Fibroblast of upper back skin (primary cell): ENCODE results near the gene KLHDC4.
"Not testable (repeated sequence)": the region's sequence is repeated elsewhere in the genome, so short reads cannot be mapped to it uniquely, and the experiment has no call there.

ENCODE experiments used
- DNase-seq: peaks from one replicate; pipeline ENCODE4 v3.0.0-alpha.2; 2013

Gene KLHDC4

GRCh38 chr16:87741700-87742415 lies 23.9 kb downstream of the KLHDC4 start:
- DNase-seq = no peak

DNA sequence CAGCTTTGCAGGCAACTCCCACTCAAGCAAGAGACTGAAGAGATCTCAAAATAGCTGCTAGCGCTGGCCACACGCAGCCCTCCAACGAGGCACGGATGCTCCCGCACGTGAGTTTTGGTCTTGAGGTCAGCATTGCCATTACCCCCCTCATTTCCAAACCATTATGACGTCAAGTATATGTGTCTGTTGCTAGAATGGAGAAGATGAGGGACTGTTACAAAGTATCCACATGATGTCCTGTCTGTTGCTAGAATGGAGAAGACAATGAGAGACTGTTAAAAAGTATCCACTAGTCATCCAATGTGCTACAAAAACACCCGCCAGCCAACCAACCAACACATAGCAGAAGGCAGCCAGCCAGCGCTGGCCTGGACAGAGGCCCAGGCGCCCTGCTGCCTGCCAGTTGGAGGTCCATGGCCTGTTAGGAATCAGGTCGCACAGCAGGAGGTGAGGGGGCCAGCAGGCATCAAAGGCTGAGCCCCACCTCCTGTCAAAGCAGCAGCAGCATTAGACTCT lies 24.8 kb downstream of the KLHDC4 start:
- peak; percentile 36 for DNase-seq

- DNase-seq = peak; percentile 63
Measured at GRCh38 chr16:87740441-87740840, 25.3 kb downstream of the KLHDC4 start.

DNA sequence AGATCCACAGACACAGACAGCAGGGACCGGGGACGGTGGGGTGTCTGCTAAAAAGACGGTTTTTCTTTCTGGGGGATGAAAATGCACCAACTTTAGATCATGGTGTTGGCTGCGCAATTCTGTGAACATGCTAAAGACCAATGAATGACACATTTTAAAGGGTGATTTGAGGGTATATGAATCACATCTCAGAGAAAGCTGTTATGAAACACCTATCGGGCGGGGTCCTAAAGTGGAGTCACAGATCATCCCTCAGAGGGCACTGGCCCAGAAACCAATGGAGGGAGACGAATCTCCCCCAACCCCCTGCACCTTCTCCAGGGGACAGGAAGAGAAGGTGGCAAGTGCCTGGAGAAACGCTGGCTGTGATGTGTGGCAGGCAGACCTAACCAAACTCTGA lies 26.0 kb downstream of the KLHDC4 start:
- DNase-seq = no peak

DNA sequence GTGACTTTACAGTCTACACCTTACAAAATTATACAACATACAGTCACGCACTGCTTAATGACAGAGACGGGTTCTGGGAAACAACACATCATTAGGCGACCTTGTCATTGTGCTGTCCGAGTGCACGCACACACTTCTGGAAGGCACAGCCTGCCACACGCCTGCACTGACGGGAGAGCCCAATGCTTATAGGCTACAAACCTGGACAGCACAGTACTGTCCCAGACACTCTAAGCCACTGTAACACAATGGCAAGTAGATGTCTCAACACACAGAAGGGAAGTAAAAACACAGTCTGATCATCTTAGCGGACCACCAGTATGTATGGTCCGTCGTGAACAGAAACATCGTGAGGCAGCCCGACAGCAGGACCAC lies 29.8 kb downstream of the KLHDC4 start:
- no peak for DNase-seq

DNA sequence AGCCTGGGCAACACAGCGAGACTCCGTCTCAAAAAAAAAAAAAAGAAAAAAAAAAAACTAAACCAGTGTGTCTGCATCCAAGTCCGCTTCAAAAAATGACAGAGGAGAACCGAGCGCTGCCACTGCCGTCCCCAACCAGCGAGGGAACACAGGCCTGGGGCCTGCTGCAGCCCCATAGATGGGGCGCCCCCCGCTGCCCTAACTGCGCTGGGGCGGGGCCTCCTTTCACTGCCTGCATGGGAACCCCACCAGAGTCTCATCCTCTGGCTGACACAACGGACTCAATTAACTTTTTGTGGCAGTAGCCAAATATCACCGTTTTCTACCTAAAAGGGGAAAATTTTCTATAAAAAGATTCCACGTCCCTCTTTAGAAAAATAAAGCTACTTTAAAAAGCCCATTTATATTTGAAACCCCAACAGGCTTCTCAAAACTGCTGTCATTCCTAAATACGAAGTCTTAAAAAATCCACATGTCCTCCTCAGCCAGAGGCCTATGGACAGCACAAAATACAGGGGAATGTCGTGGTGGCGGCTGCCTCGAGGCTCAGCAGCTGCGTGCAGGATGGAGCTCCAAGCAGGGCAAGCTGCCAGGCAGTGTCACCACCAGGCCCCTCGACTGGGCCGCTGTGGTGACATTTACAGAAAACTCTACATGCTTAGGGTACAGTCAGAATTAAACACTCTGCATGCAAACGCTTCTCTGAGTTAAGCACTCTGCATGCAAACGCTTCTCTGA lies 30.3 kb downstream of the KLHDC4 start:
- no peak for DNase-seq

GRCh38 chr16:87734644-87735043 lies 31.1 kb downstream of the KLHDC4 start:
- DNase-seq = no peak

- DNase-seq = no peak
Measured at GRCh38 chr16:87733190-87733589, 32.6 kb downstream of the KLHDC4 start.

GRCh38 chr16:87731607-87732006 lies 34.2 kb downstream of the KLHDC4 start:
- no peak for DNase-seq

DNA sequence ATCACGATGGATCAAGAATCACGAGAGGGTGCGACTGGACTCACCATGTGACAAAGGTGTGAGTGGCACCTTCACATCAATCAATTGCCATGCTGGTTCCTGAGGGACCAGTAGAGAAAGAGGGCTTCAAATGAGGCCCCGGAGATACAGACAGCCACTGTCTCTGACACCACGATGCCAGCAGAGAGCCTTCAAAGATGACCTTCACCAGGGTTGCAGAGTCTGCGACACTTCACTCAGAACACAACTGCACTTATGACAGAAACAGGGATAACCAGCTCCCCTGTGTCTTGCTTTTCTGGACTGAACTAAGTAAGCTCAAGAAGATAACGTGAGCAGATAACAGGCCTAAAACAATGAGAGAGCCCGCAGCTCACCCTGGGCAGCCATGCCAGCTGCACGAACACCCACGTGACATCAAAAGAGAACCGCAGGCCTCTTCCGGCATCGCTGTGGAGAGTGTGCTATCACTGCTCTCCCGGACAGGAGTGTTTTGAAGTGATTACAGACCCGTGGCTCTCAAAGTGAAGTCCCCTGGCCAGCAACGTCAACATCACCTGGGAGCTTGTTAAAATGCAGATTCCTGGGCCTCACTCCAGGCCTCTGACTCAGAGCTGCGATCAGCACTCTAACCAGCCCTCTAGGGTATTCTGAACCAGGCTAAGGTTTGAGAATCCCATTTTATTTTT lies 36.4 kb downstream of the KLHDC4 start:
- DNase-seq = no peak

- peak; percentile 43 for DNase-seq
Measured at GRCh38 chr16:87728026-87728425, 37.8 kb downstream of the KLHDC4 start.

GRCh38 chr16:87727346-87727745 lies 38.4 kb downstream of the KLHDC4 start:
- no peak for DNase-seq

- not testable (repeated sequence) for DNase-seq
Measured at GRCh38 chr16:87726577-87726976, 39.2 kb downstream of the KLHDC4 start.

GRCh38 chr16:87725596-87726235 lies 40.1 kb downstream of the KLHDC4 start:
- peak; percentile 62 for DNase-seq

- no peak for DNase-seq
Measured at GRCh38 chr16:87724490-87725291, 41.1 kb downstream of the KLHDC4 start.

GRCh38 chr16:87723226-87723623 lies 42.6 kb downstream of the KLHDC4 start:
- peak; percentile 74 for DNase-seq

- DNase-seq = no peak
Measured at GRCh38 chr16:87722590-87723225, 43.1 kb downstream of the KLHDC4 start.

- no peak for DNase-seq
Measured at GRCh38 chr16:87721622-87722585, 43.9 kb downstream of the KLHDC4 start.

DNA sequence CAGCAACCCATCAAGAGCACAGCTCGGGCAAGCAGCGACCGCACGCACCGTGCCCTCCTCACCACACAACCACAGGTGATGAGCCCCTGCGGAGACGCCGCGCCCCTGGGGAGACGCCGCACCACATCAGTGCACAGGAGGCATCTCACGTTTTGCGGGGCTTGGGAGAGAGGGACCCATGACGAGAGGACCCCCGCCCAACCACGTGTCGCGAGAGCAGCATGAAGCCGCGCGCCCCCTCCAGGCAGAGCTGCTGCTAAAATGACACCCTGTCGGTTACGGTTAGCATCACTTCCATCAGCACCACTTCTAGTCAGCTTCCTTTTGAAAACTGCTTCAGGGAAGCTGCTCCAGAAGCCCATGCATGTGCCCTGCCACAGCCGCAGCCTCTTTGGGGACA lies 45.3 kb downstream of the KLHDC4 start:
- no peak for DNase-seq

GRCh38 chr16:87718831-87719230 lies 47.0 kb downstream of the KLHDC4 start:
- not testable (repeated sequence) for DNase-seq

GRCh38 chr16:87715658-87716057 lies 50.1 kb downstream of the KLHDC4 start:
- DNase-seq = no peak
